ENCODE results near the gene RPA1. TPM values are rescaled to one million over a fixed set of nuclear protein-coding genes. Genes with fewer than 3 reads are reported as not detected.

The RPA1 gene
- total and polyA plus RNA-seq, 10 of the 15 experiments (the other 5 are each of a cell fraction or from before 2014, with no cell fraction given), result 35.9 to 198 (median 71.2) TPM

- Histone ChIP-seq H3K4me3 (no peak overlapping the region), H3K27ac (ENCODE audit: control insufficient read depth, insufficient read depth) (no peak overlapping the region), H3K4me1 (ENCODE audit: control insufficient read depth, insufficient read depth, low read length) (no peaks in the 10 kb centered on the region), H3K27me3 (replicated peaks in 1 of 2; ENCODE audit: control insufficient read depth in 2 of 2, insufficient read depth in 2 of 2, low read length in 1 of 2) (no peaks in the 10 kb centered on the region), H3K36me3 (ENCODE audit: control insufficient read depth in 2 of 2, insufficient read depth in 2 of 2, low read length in 1 of 2) (no peaks in the 10 kb centered on the region), H3K4me2 (ENCODE audit: control insufficient read depth, insufficient read depth) (no peak overlapping the region), H2AFZ (ENCODE audit: control insufficient read depth, low read depth, low read length) (no peak overlapping the region), H3K9ac (ENCODE audit: control insufficient read depth, insufficient read depth, low read length) (no peak overlapping the region), H4K20me1 (ENCODE audit: control insufficient read depth, insufficient read depth) (no peaks in the 10 kb centered on the region), H3K9me3 (replicated peaks; ENCODE audit: control insufficient read depth, insufficient read depth, low read length) (no peaks in the 10 kb centered on the region), H3K79me2 (ENCODE audit: control insufficient read depth, insufficient read depth, low read length) (no peaks in the 10 kb centered on the region)
- FAIRE-seq, result no peak
- SMC1A ChIA-PET (ENCODE audit: uncharacterized antibody, unreplicated experiment), result no interaction called here
- RAD21 ChIA-PET (ENCODE audit: unreplicated experiment), result no interaction called here
- POLR2A ChIA-PET, result no interaction called here
- ATAC-seq, result no peak
- CTCF ChIA-PET, result interaction anchor here (0.6 kb wide), 1 partner anchor 207 kb away, joined by 3 read pairs; no protein-coding TSS in a partner anchor
- WGBS (ENCODE audit: insufficient coverage, insufficient replicate concordance, low lambda C conversion rate, missing lambda C conversion rate), result 61% methylated on average over 12 of the region's 12 CpGs
- intact Hi-C loops (cut with micrococcal nuclease; ENCODE audit: unreplicated experiment) (no loop called here), in situ Hi-C loops (cut with MboI) (no loop called here)
- BruUV-seq (replicated peaks), result no TSS peak
- TF ChIP-seq JUND (IDR thresholded peaks at IDR 0.05; ENCODE audit: low read depth, low read length) (no peak), CTCF (IDR thresholded peaks at IDR 0.05 in 2 of 3, conservative IDR thresholded peaks at IDR 0.05 in 1 of 3; ENCODE audit: control insufficient read depth in 2 of 3, extremely low read depth in 1 of 3, insufficient read depth in 1 of 3, low read depth in 3 of 3, low read length in 3 of 3) (no peak), GABPA (IDR thresholded peaks at IDR 0.05; ENCODE audit: low read depth) (no peak), ETV6 (conservative IDR thresholded peaks at IDR 0.05 in 1 of 2, IDR thresholded peaks at IDR 0.05 in 1 of 2; ENCODE audit: borderline replicate concordance in 1 of 2, low read depth in 1 of 2) (no peak), EZH2 (IDR thresholded peaks at IDR 0.05; ENCODE audit: borderline replicate concordance, control insufficient read depth, low read depth, low read length) (no peak), ESRRA (IDR thresholded peaks at IDR 0.05; ENCODE audit: low read length) (no peak), NR2C1 (IDR thresholded peaks at IDR 0.05) (no peak), SUZ12 (IDR thresholded peaks at IDR 0.05; ENCODE audit: unreplicated experiment) (no peak), JUNB (IDR thresholded peaks at IDR 0.05) (no peak), PKNOX1 (IDR thresholded peaks at IDR 0.05) (no peak)
- no peak for DNase-seq (ENCODE audit: low read depth, low spot score)
Measured at GRCh38 chr17:1928976-1929375, 99.2 kb downstream of the RPA1 start.
